K562 (cell line): ENCODE data around the gene PCSK7. TPM values are rescaled to one million over a fixed set of nuclear protein-coding genes. Genes with fewer than 3 reads are reported as not detected.

Source experiments
- ATAC-seq: fragments of 200-7000 bp; cut with Tn5 transposase; 3 replicates; pipeline ENCODE4 v1.9.1; 2020; ENCODE audit warnings: moderate library complexity
- BruUV-seq: library from RNA; stranded (reverse); fragments of 400-500 nt; replicated peaks from 2 replicates; lab custom pipeline; 2021; lab: Mats Ljungman, UMichigan
- CTCF ChIA-PET: fragments of 300-600 bp; formaldehyde crosslinking; extraction: SDS; loops from one replicate; lab custom pipeline; 2021; ENCODE audit warnings: low intra/inter-chr PET ratio; lab: Yijun Ruan, JAX
- POLR2A ChIA-PET: fragments of 300-600, 350-650 bp; sonication (Branson Sonifier 250); formaldehyde crosslinking; extraction: SDS; loops from one replicate; lab custom pipeline; 2021; ENCODE audit warnings: antibody characterized with exemption, inconsistent platforms; lab: Yijun Ruan, JAX
- DNase-seq, 4 experiments: peaks; one replicate each; pipeline versions ENCODE4 v3.0.0 to v3.0.0-alpha.2; 2011 to 2018; ENCODE audit warnings: low spot score in 3 of 4, mixed read lengths in 3 of 4; ENCODE audit errors: extremely low read depth in 1 of 4
- FAIRE-seq: peaks from 2 replicates; lab custom pipeline; 2011; peaks lifted over from hg19 to GRCh38; lab: Jason Lieb, UNC
- H2AFZ ChIP-seq: 2 replicates; pipeline ENCODE4 v1.6.0; 2011; ENCODE audit warnings: low read depth, low read length, control low read depth, inconsistent platforms
- H3K27ac ChIP-seq: fragments of 200-600 bp; 3 replicates; pipeline ENCODE4 v1.8.0; 2011; ENCODE audit warnings: low read depth, mild to moderate bottlenecking, control low read depth, inconsistent platforms, low read length, moderate library complexity, mixed read lengths; ENCODE audit errors: extremely low read depth
- H3K27me3 ChIP-seq, 2 experiments: fragments of 300-600 bp in 1 of 2; 2 replicates in 1 of 2; 3 replicates in 1 of 2; pipeline versions ENCODE4 v1.6.0 to v1.8.0; 2011; ENCODE audit warnings: inconsistent platforms in 2 of 2, low read length in 2 of 2, mild to moderate bottlenecking in 1 of 2, mixed read lengths in 1 of 2, moderate library complexity in 1 of 2; ENCODE audit not compliant: control insufficient read depth in 2 of 2, insufficient read depth in 2 of 2
- H3K36me3 ChIP-seq: fragments of 300-600 bp; 3 replicates; pipeline ENCODE4 v1.8.0; 2011; ENCODE audit warnings: mild to moderate bottlenecking, low read length, inconsistent platforms; ENCODE audit not compliant: control insufficient read depth, insufficient read depth
- H3K4me1 ChIP-seq, 2 experiments: fragments of 200-600 bp in 1 of 2; replicated peaks in 1 of 2; 2 replicates in 1 of 2; 3 replicates in 1 of 2; pipeline versions ENCODE4 v1.5.1 to v1.8.0; 2011; ENCODE audit warnings: inconsistent platforms in 2 of 2, low read length in 2 of 2, mild to moderate bottlenecking in 1 of 2, mixed read lengths in 1 of 2, moderate library complexity in 1 of 2; ENCODE audit not compliant: control insufficient read depth in 2 of 2, insufficient read depth in 2 of 2
- H3K4me2 ChIP-seq: 2 replicates; pipeline ENCODE4 v1.6.1; 2011; ENCODE audit warnings: low read length, control low read depth, inconsistent platforms, mixed read lengths; ENCODE audit not compliant: insufficient read depth
- H3K4me3 ChIP-seq: fragments of 200-600 bp; sonication (generic), shearing (Covaris generic); 2 replicates; pipeline ENCODE4 v1.5.1; 2016; ENCODE audit warnings: control low read depth, inconsistent platforms
- H3K79me2 ChIP-seq: fragments of 200-600 bp; 3 replicates; pipeline ENCODE4 v1.8.0; 2011; ENCODE audit warnings: low read length, inconsistent platforms; ENCODE audit not compliant: control insufficient read depth, insufficient read depth
- H3K9ac ChIP-seq, 2 experiments: 2 replicates each; pipeline versions ENCODE4 v1.6.0 to v1.6.1; 2011; ENCODE audit warnings: low read depth in 2 of 2, low read length in 2 of 2, control low read depth in 1 of 2, inconsistent platforms in 1 of 2, mild to moderate bottlenecking in 1 of 2, mixed read lengths in 1 of 2; ENCODE audit not compliant: insufficient read depth in 1 of 2
- H3K9me1 ChIP-seq: one replicate; pipeline ENCODE4 v1.6.0; 2011; ENCODE audit warnings: inconsistent platforms, mild to moderate bottlenecking, low read length, moderate library complexity; ENCODE audit not compliant: control insufficient read depth, insufficient read depth
- H3K9me3 ChIP-seq: replicated peaks from 2 replicates; pipeline ENCODE4 v1.5.1; 2011; ENCODE audit warnings: low read depth, low read length, inconsistent platforms; ENCODE audit not compliant: control insufficient read depth, insufficient read depth
- H4K20me1 ChIP-seq: replicated peaks from 2 replicates; pipeline ENCODE4 v1.6.1; 2011; ENCODE audit warnings: low read length, inconsistent platforms, mixed read lengths; ENCODE audit not compliant: control insufficient read depth, insufficient read depth
- ID3 ChIP-seq, 2 experiments: fragments of 250-450 bp in 1 of 2; fragments of 450-650 bp in 1 of 2; sonication (Bioruptor Pico) in 1 of 2; IDR thresholded peaks; 2 replicates each; pipeline versions ENCODE4 v1.6.1 to v1.8.0; 2016 to 2021; ENCODE audit warnings: mild to moderate bottlenecking in 2 of 2, moderate library complexity in 2 of 2, missing compliant biosample characterization in 1 of 2, missing genetic modification characterization in 1 of 2
- KLF13 ChIP-seq: fragments of 450-650 bp; IDR thresholded peaks from 2 replicates; pipeline ENCODE4 v1.6.1; 2016; ENCODE audit warnings: missing genetic modification characterization, low read depth, mild to moderate bottlenecking, missing compliant biosample characterization, moderate library complexity, borderline replicate concordance
- RREB1 ChIP-seq: fragments of 250-450 bp; sonication (Bioruptor Pico); IDR thresholded peaks from 2 replicates; pipeline ENCODE4 v1.4.0; 2020
- STAT5B ChIP-seq: fragments of 250-450 bp; sonication (Bioruptor Pico); IDR thresholded peaks from 2 replicates; pipeline ENCODE4 v1.8.0; 2021; ENCODE audit warnings: mild to moderate bottlenecking, inconsistent platforms
- TARDBP ChIP-seq: fragments of 450-650 bp; IDR thresholded peaks from 2 replicates; pipeline ENCODE4 v1.6.1; 2016
- TEAD2 ChIP-seq: fragments of 450-650 bp; IDR thresholded peaks from 2 replicates; pipeline ENCODE4 v1.6.1; 2016; ENCODE audit warnings: missing genetic modification characterization, control low read depth, missing compliant biosample characterization
- U2AF2 ChIP-seq: fragments of 200-400 bp; formaldehyde crosslinking; optimal IDR thresholded peaks from 2 replicates; pipeline ENCODE3; 2017; ENCODE audit warnings: low read depth, mild to moderate bottlenecking, low read length
- ZNF124 ChIP-seq: sonication (generic); formaldehyde crosslinking; IDR thresholded peaks from 2 replicates; pipeline ENCODE4 v1.8.1; 2022; ENCODE audit warnings: missing genetic modification reagents
- ZNF212 ChIP-seq: fragments of 450-650 bp; formaldehyde crosslinking; IDR thresholded peaks from 2 replicates; pipeline ENCODE4 v1.4.0; 2020; ENCODE audit warnings: mild to moderate bottlenecking
- ZNF280B ChIP-seq: fragments of 250-450 bp; sonication (Bioruptor Pico); IDR thresholded peaks from 2 replicates; pipeline ENCODE4 v1.5.1; 2021; ENCODE audit warnings: mild to moderate bottlenecking
- ZNF644 ChIP-seq: fragments of 200-800 bp; sonication (Bioruptor generic); IDR thresholded peaks from 2 replicates; pipeline ENCODE4 v1.6.1; 2016; ENCODE audit warnings: low read depth, missing genetic modification characterization, missing compliant biosample characterization
- ZNF655 ChIP-seq: fragments of 250-450 bp; sonication (Bioruptor Pico); IDR thresholded peaks from 2 replicates; pipeline ENCODE4 v1.5.0; 2021
- WGBS: fragments of 100-300 bp; shearing (Covaris generic); methylation state at CpG from one replicate; pipeline ENCODE4 v1.1.6; 2016; ENCODE audit warnings: low coverage, mixed read lengths; ENCODE audit not compliant: insufficient coverage; ENCODE audit errors: missing lambda C conversion rate; 5-methylcytosine and 5-hydroxymethylcytosine counted together
- in situ Hi-C: fragments of 300-500 bp; cut with MboI; formaldehyde crosslinking; loops from 4 replicates; pipeline ENCODE4 v1.15.0; 2018; ENCODE audit warnings: inconsistent platforms, mixed read lengths
- intact Hi-C: fragments of 100-400 bp; cut with micrococcal nuclease; formaldehyde crosslinking; loops from 2 replicates; pipeline ENCODE4 v1.14.2; 2022
- polyA plus RNA-seq, 8 experiments: library from polyadenylated mRNA; depleted of rRNA in 4 of 8; stranded (reverse) in 5 of 8; unstranded in 3 of 8; fragments of >200 nt; fragmentation: Nextera tagmentation in 2 of 8; fragmentation: Illumina TruSeq in 1 of 8; extraction: Ambion mirVana in 2 of 8; extraction: Trizol in 1 of 8; gene quantifications; 2 replicates each; pipeline versions ENCODE4 v1.2.1 to v1.2.3, GENCODE V29; 2011 to 2014; ENCODE audit warnings: inconsistent platforms in 1 of 8, missing spikeins in 1 of 8
- total RNA-seq, 7 experiments: library from RNA; depleted of rRNA in 6 of 7; stranded (reverse); fragments of >200 nt in 6 of 7; fragmentation: Illumina TruSeq in 2 of 7; extraction: Trizol in 2 of 7; gene quantifications; 2 replicates each; pipeline versions ENCODE4 v1.2.1 to v1.2.3, GENCODE V29; 2011 to 2021; ENCODE audit warnings: low replicate concordance in 1 of 7

The PCSK7 gene
- total and polyA plus RNA-seq, 9 of the 15 experiments (the other 6 are each of a cell fraction or from before 2014, with no cell fraction given), result 3.1 to 29.2 (median 15.6) TPM

GRCh38 chr11:117219001-117219400, 12.9 kb downstream of the PCSK7 start:
- no peaks in the 10 kb centered on the region for H3K9me3 ChIP-seq
- intact Hi-C loops, result no loop called here
- H3K4me1 ChIP-seq, result peaks cover 37 to 40% of the 10 kb centered on the region in 2 experiments; a peak in 4 of 5 replicates
- H3K9ac ChIP-seq, result peak overlapping the region in 1 of 2 experiments; percentile 60; a peak in 2 of 4 replicates
- H3K27me3 ChIP-seq, result no peaks in the 10 kb centered on the region
- H2AFZ ChIP-seq, result no peak overlapping the region
- FAIRE-seq, result no peak
- in situ Hi-C loops, result no loop called here
- TF ChIP-seq ZNF655 (CRISPR knock-in tag) (no peak), ZNF644 (tag) (no peak), ZNF280B (CRISPR knock-in tag) (no peak), TEAD2 (tag) (no peak), ZNF124 (CRISPR knock-in tag) (no peak), ZNF212 (CRISPR knock-in tag) (no peak), STAT5B (CRISPR knock-in tag) (no peak), RREB1 (CRISPR knock-in tag) (no peak), KLF13 (tag) (no peak), ID3 (CRISPR knock-in tag; IDR thresholded peaks at IDR 0.05) (no peak), ID3 (tag; IDR thresholded peaks at IDR 0.05) (no peak), TARDBP (no peak), U2AF2 (no peak)
- TF ChIP-seq, all 486 proteins: peak for 0
- 96% methylated on average over 9 of the region's 9 CpGs for WGBS
- DNase-seq (no peak), ATAC-seq (no peak)
- Histone ChIP-seq H3K79me2 (no peaks in the 10 kb centered on the region), H4K20me1 (peaks cover 2% of the 10 kb centered on the region; the same call in 1 of the 2 replicates), H3K27ac (no peak overlapping the region; the same call in 2 of the 3 replicates), H3K9me1 (peaks cover 4% of the 10 kb centered on the region), H3K4me3 (no peak overlapping the region), H3K36me3 (peaks cover 71% of the 10 kb centered on the region), H3K4me2 (no peak overlapping the region; the same call in 1 of the 2 replicates)
- POLR2A ChIA-PET, result interaction anchor here (3.3 kb wide), 1 partner anchor 12 kb away, joined by 20 read pairs; the partner anchor contains the start of gene PCSK7
- no TSS peak for BruUV-seq
- CTCF ChIA-PET, result no interaction called here
